MM.1S (cell line): ENCODE data around the gene CWF19L2.

Source experiments
- DNase-seq: peaks from one replicate; pipeline ENCODE4 v3.0.0-alpha.2; 2015
- H2AFZ ChIP-seq: fragments of 300-600 bp; sonication (generic); 2 replicates; pipeline ENCODE4 v1.6.0; 2016; ENCODE audit warnings: antibody characterized with exemption, low read length
- H3F3A ChIP-seq: fragments of 300-600 bp; sonication (generic); 2 replicates; pipeline ENCODE4 v1.6.1; 2016; ENCODE audit warnings: mild to moderate bottlenecking, antibody characterized with exemption, low read length, moderate library complexity, mixed read lengths; ENCODE audit not compliant: insufficient read depth
- H3K27ac ChIP-seq: fragments of 300-600 bp; sonication (generic); 2 replicates; pipeline ENCODE4 v1.5.1; 2016; ENCODE audit warnings: mild to moderate bottlenecking, low read length
- H3K27me3 ChIP-seq: fragments of 300-600 bp; sonication (generic); replicated peaks from 2 replicates; pipeline ENCODE4 v1.6.0; 2016; ENCODE audit warnings: low read length; ENCODE audit not compliant: insufficient read depth
- H3K36me3 ChIP-seq: fragments of 300-600 bp; sonication (generic); replicated peaks from 2 replicates; pipeline ENCODE4 v1.6.1; 2016; ENCODE audit warnings: mild to moderate bottlenecking, low read length, mixed read lengths; ENCODE audit not compliant: insufficient read depth
- H3K4me1 ChIP-seq: fragments of 300-600 bp; sonication (generic); 2 replicates; pipeline ENCODE4 v1.6.1; 2016; ENCODE audit warnings: low read length, mixed read lengths
- H3K4me2 ChIP-seq: fragments of 300-600 bp; sonication (generic); 2 replicates; pipeline ENCODE4 v1.6.0; 2016; ENCODE audit warnings: low read depth, low read length
- H3K4me3 ChIP-seq: fragments of 300-600 bp; sonication (generic); 2 replicates; pipeline ENCODE4 v1.5.1; 2016; ENCODE audit warnings: low read length, mixed read lengths
- H3K79me2 ChIP-seq: fragments of 300-600 bp; sonication (generic); 2 replicates; pipeline ENCODE4 v1.6.1; 2016; ENCODE audit warnings: mixed run types, low read length, mixed read lengths
- H3K9ac ChIP-seq: fragments of 300-600 bp; sonication (generic); 2 replicates; pipeline ENCODE4 v1.6.1; 2016; ENCODE audit warnings: low read length, mixed read lengths
- H3K9me2 ChIP-seq: fragments of 300-600 bp; sonication (generic); replicated peaks from 2 replicates; pipeline ENCODE4 v1.6.1; 2016; ENCODE audit warnings: mild to moderate bottlenecking, low read length, mixed read lengths; ENCODE audit not compliant: insufficient read depth
- H3K9me3 ChIP-seq: fragments of 300-600 bp; sonication (generic); replicated peaks from 2 replicates; pipeline ENCODE4 v1.6.1; 2016; ENCODE audit warnings: mild to moderate bottlenecking, low read length, mixed read lengths; ENCODE audit not compliant: insufficient read depth
- H4K20me1 ChIP-seq: fragments of 300-600 bp; sonication (generic); 2 replicates; pipeline ENCODE4 v1.6.1; 2016; ENCODE audit warnings: mild to moderate bottlenecking, low read length, moderate library complexity, mixed read lengths; ENCODE audit not compliant: insufficient read depth
- EZH2 ChIP-seq: fragments of 300-600 bp; sonication (generic); optimal IDR thresholded peaks from 2 replicates; pipeline ENCODE3; 2017; ENCODE audit warnings: low read depth, mild to moderate bottlenecking, antibody characterized with exemption, low read length, mixed read lengths
- EZH2phosphoT487 ChIP-seq: fragments of 300-600 bp; sonication (generic); IDR thresholded peaks from 2 replicates; pipeline ENCODE4 v1.6.1; 2018; ENCODE audit warnings: antibody characterized with exemption, low read length
- TF ChIP-seq, protein P1 (sequence below): fragments of 300-600 bp; sonication (generic); IDR thresholded peaks from 2 replicates; pipeline ENCODE4 v1.5.1; 2016; ENCODE audit warnings: antibody characterized with exemption, low read length, mixed read lengths

The CWF19L2 gene

DNA sequence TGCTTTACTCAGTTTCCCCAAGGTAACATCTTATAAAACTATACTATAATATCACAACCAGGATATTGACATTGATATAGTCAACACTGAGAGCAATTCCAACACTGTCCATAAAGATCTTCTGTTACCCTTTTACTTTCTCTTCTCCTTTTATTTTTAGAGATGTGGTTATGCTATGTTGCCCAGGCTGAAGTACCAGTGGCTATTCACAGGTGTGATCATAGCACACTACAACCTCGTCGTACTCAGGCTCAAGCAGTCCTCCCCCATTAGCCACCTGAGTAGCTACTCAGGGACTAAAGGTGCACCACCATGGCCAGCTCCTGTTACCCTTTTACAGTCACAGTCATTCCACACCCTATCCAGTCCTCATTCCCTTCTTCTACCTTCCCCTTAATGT is 119.7 kb downstream of the CWF19L2 start:
- Histone ChIP-seq H3K79me2 (no peaks in the 10 kb centered on the region), H2AFZ (no peak overlapping the region), H3K9ac (no peak overlapping the region), H3K4me2 (no peak overlapping the region), H4K20me1 (no peaks in the 10 kb centered on the region), H3K36me3 (no peaks in the 10 kb centered on the region), H3K9me3 (no peaks in the 10 kb centered on the region), H3K27me3 (no peaks in the 10 kb centered on the region), H3F3A (no peaks in the 10 kb centered on the region), H3K4me3 (no peak overlapping the region), H3K9me2 (no peaks in the 10 kb centered on the region), H3K27ac (no peak overlapping the region), H3K4me1 (no peaks in the 10 kb centered on the region)
- no peak for DNase-seq
- TF ChIP-seq, protein P1, sequence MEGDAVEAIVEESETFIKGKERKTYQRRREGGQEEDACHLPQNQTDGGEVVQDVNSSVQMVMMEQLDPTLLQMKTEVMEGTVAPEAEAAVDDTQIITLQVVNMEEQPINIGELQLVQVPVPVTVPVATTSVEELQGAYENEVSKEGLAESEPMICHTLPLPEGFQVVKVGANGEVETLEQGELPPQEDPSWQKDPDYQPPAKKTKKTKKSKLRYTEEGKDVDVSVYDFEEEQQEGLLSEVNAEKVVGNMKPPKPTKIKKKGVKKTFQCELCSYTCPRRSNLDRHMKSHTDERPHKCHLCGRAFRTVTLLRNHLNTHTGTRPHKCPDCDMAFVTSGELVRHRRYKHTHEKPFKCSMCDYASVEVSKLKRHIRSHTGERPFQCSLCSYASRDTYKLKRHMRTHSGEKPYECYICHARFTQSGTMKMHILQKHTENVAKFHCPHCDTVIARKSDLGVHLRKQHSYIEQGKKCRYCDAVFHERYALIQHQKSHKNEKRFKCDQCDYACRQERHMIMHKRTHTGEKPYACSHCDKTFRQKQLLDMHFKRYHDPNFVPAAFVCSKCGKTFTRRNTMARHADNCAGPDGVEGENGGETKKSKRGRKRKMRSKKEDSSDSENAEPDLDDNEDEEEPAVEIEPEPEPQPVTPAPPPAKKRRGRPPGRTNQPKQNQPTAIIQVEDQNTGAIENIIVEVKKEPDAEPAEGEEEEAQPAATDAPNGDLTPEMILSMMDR = no peak
- no peak for TF ChIP-seq EZH2phosphoT487
- no peak for TF ChIP-seq EZH2

DNA sequence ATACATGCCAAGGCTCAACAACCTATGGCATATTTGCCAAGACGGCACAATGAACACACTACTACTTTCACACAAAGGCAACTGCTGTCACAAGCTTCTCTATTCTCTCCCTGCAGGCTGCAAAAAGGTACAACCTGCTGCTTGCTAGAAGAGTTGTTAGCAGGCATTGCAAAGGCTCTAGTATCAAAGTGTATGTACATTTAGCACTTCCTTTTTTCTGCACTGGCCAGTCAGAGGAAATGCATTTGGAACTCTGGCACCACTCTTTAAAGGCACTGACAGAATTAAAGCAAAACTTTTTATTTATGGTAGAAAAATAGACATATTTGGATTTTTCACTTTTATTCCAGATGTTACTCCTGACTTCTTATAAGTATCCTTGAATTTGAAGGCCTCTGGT is 125.9 kb downstream of the CWF19L2 start:
- DNase-seq = no peak
- Histone ChIP-seq H3K4me2 (no peak overlapping the region), H2AFZ (no peak overlapping the region), H4K20me1 (no peaks in the 10 kb centered on the region), H3K36me3 (no peaks in the 10 kb centered on the region), H3K79me2 (no peaks in the 10 kb centered on the region), H3K27ac (no peak overlapping the region), H3K9me3 (no peaks in the 10 kb centered on the region), H3F3A (no peaks in the 10 kb centered on the region), H3K9me2 (no peaks in the 10 kb centered on the region), H3K27me3 (no peaks in the 10 kb centered on the region), H3K4me3 (no peak overlapping the region), H3K9ac (no peak overlapping the region), H3K4me1 (no peaks in the 10 kb centered on the region)
- TF ChIP-seq, protein P1 = no peak
- TF ChIP-seq EZH2 (no peak), EZH2phosphoT487 (no peak)

DNA sequence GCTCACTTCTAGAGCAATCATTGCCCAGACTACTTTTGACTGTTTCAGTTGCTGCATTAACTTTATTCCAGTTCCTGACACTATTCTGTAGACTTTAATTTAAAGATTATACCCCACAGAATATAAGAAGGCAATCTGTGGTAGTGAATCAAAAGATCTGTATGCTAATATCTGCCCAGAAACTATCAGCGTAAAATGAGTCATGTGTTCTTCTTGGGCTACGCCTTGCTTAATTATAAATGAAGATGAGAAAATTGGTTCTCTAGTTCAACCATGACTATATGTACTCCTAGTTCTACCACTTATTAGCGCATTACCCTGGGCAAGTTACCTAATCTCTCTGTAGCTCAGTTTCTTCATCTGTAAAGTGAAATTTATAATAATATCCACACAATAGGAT is 128.5 kb downstream of the CWF19L2 start:
- Histone ChIP-seq H3K4me2 (no peak overlapping the region), H3K4me3 (no peak overlapping the region), H3K9me3 (no peaks in the 10 kb centered on the region), H3K9ac (no peak overlapping the region), H3K4me1 (no peaks in the 10 kb centered on the region), H3K36me3 (no peaks in the 10 kb centered on the region), H4K20me1 (no peaks in the 10 kb centered on the region), H3K79me2 (no peaks in the 10 kb centered on the region), H3K9me2 (no peaks in the 10 kb centered on the region), H3K27ac (no peak overlapping the region), H3K27me3 (no peaks in the 10 kb centered on the region), H3F3A (no peaks in the 10 kb centered on the region), H2AFZ (no peak overlapping the region)
- TF ChIP-seq EZH2 (no peak), EZH2phosphoT487 (no peak)
- TF ChIP-seq, protein P1 = no peak
- DNase-seq = no peak
